PC-3 (cell line): ENCODE measurements around the gene PACRG. TPM values are rescaled to one million over a fixed set of nuclear protein-coding genes. Genes with fewer than 3 reads are reported as not detected.

Experiments used
- ATAC-seq: fragments of 200-7000 bp; cut with Tn5 transposase; 2 replicates; pipeline ENCODE4 v1.9.1; 2020; ENCODE audit warnings: mild to moderate bottlenecking, moderate library complexity
- BruUV-seq: library from RNA; stranded (reverse); fragments of 400-500 nt; replicated peaks from 2 replicates; lab custom pipeline; 2021; lab: Mats Ljungman, UMichigan
- CTCF ChIA-PET: fragments of 300-600 bp; sonication (Branson Sonifier 250); formaldehyde crosslinking; loops from one replicate; lab custom pipeline; 2022; ENCODE audit warnings: antibody characterized with exemption; lab: Charles Lee
- POLR2A ChIA-PET: fragments of 300-600 bp; sonication (Branson Sonifier 250); formaldehyde crosslinking; loops from one replicate; lab custom pipeline; 2022; ENCODE audit warnings: antibody characterized with exemption; ENCODE audit not compliant: unreplicated experiment; lab: Charles Lee
- DNase-seq: peaks from one replicate; pipeline ENCODE4 v3.0.0-alpha.2; 2015
- H2AFZ ChIP-seq: fragments of 300-600 bp; sonication (generic); 2 replicates; pipeline ENCODE4 v1.6.0; 2016; ENCODE audit warnings: antibody characterized with exemption, low read length
- H3F3A ChIP-seq: fragments of 300-600 bp; sonication (generic); one replicate; pipeline ENCODE4 v1.6.0; 2017; ENCODE audit warnings: antibody characterized with exemption, low read length, control low read depth, mild to moderate bottlenecking; ENCODE audit not compliant: unreplicated experiment
- H3K27ac ChIP-seq: fragments of 300-600 bp; sonication (generic); 2 replicates; pipeline ENCODE4 v1.5.1; 2016; ENCODE audit warnings: mild to moderate bottlenecking, low read length
- H3K27me3 ChIP-seq: fragments of 300-600 bp; sonication (generic); 2 replicates; pipeline ENCODE4 v1.6.1; 2016; ENCODE audit warnings: low read length, mixed read lengths
- H3K36me3 ChIP-seq: fragments of 300-600 bp; sonication (generic); 2 replicates; pipeline ENCODE4 v1.6.1; 2016; ENCODE audit warnings: low read depth, mixed run types, low read length, mixed read lengths
- H3K4me1 ChIP-seq: fragments of 300-600 bp; sonication (generic); 2 replicates; pipeline ENCODE4 v1.5.1; 2016; ENCODE audit warnings: low read length; ENCODE audit not compliant: insufficient read depth
- H3K4me2 ChIP-seq: fragments of 300-600 bp; sonication (generic); 2 replicates; pipeline ENCODE4 v1.6.0; 2016; ENCODE audit warnings: low read length
- H3K4me3 ChIP-seq: fragments of 300-600 bp; sonication (generic); 2 replicates; pipeline ENCODE4 v1.5.1; 2016; ENCODE audit warnings: mild to moderate bottlenecking, low read length, mixed read lengths
- H3K79me2 ChIP-seq: fragments of 300-600 bp; sonication (generic); 2 replicates; pipeline ENCODE4 v1.6.1; 2017; ENCODE audit warnings: low read length, mixed read lengths
- H3K9ac ChIP-seq: fragments of 300-600 bp; sonication (generic); 2 replicates; pipeline ENCODE4 v1.6.0; 2016; ENCODE audit warnings: mild to moderate bottlenecking, low read length
- H3K9me2 ChIP-seq: fragments of 300-600 bp; sonication (generic); replicated peaks from 2 replicates; pipeline ENCODE4 v1.6.1; 2016; ENCODE audit warnings: mixed run types, low read length, mixed read lengths
- H3K9me3 ChIP-seq: fragments of 300-600 bp; sonication (generic); 2 replicates; pipeline ENCODE4 v1.6.1; 2016; ENCODE audit warnings: low read length, mixed read lengths
- H4K20me1 ChIP-seq: fragments of 300-600 bp; sonication (generic); 2 replicates; pipeline ENCODE4 v1.6.1; 2016; ENCODE audit warnings: low read length, mixed read lengths
- EZH2 ChIP-seq: fragments of 300-600 bp; sonication (generic); IDR thresholded peaks from one replicate; pipeline ENCODE4 v1.6.1; 2017; ENCODE audit warnings: antibody characterized with exemption, mild to moderate bottlenecking, low read length; ENCODE audit not compliant: unreplicated experiment
- EZH2phosphoT487 ChIP-seq: fragments of 300-600 bp; sonication (generic); IDR thresholded peaks from 2 replicates; pipeline ENCODE4 v1.6.1; 2018; ENCODE audit warnings: mild to moderate bottlenecking, antibody characterized with exemption, low read length, borderline replicate concordance
- intact Hi-C: fragments of 100-400 bp; cut with micrococcal nuclease; formaldehyde crosslinking; loops from 2 replicates; pipeline ENCODE4 v1.9.0; 2023
- total RNA-seq: library from RNA; depleted of rRNA; stranded (reverse); fragments of >200 nt; gene quantifications from 2 replicates; pipeline ENCODE4 v1.2.3, GENCODE V29; 2014
- TF ChIP-seq, protein P1 (sequence below): fragments of 300-600 bp; sonication (generic); conservative IDR thresholded peaks from 2 replicates; pipeline ENCODE4 v1.5.1; 2017; ENCODE audit warnings: antibody characterized with exemption, low read depth, mild to moderate bottlenecking, low read length

The PACRG gene
- total RNA-seq, 1 experiment from 2014 or later = not detected

DNA sequence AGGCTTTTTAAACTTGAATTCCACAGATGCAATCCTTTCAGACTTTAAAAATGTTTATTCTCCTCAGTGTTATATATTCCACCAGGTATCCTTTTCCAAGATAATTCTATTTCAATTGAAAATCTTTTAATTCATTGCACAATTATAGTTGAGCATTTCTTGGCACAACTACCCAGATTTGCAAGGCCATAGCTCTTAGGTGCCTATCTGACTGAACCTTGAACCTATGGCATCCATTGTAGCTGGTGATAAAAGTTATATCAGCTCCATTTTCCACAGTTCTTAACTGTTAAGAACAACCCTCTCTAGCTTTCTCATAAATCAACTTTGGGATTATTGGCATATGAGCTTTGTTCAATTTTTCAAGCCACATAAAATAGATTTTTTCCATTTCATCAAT is 42.4 kb downstream of the PACRG start:
- H3F3A ChIP-seq = no peaks in the 10 kb centered on the region
- no peak overlapping the region for H3K27ac ChIP-seq
- H3K79me2 ChIP-seq = no peaks in the 10 kb centered on the region
- intact Hi-C loops = no loop called here
- DNase-seq (no peak), ATAC-seq (no peak)
- H3K4me1 ChIP-seq = no peaks in the 10 kb centered on the region
- H3K36me3 ChIP-seq = no peaks in the 10 kb centered on the region
- ChIA-PET CTCF (no interaction called here), POLR2A (no interaction called here)
- no peaks in the 10 kb centered on the region for H3K9me2 ChIP-seq
- TF ChIP-seq EZH2 (no peak), EZH2phosphoT487 (no peak)
- TF ChIP-seq, protein P1, sequence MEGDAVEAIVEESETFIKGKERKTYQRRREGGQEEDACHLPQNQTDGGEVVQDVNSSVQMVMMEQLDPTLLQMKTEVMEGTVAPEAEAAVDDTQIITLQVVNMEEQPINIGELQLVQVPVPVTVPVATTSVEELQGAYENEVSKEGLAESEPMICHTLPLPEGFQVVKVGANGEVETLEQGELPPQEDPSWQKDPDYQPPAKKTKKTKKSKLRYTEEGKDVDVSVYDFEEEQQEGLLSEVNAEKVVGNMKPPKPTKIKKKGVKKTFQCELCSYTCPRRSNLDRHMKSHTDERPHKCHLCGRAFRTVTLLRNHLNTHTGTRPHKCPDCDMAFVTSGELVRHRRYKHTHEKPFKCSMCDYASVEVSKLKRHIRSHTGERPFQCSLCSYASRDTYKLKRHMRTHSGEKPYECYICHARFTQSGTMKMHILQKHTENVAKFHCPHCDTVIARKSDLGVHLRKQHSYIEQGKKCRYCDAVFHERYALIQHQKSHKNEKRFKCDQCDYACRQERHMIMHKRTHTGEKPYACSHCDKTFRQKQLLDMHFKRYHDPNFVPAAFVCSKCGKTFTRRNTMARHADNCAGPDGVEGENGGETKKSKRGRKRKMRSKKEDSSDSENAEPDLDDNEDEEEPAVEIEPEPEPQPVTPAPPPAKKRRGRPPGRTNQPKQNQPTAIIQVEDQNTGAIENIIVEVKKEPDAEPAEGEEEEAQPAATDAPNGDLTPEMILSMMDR = no peak
- no peak overlapping the region for H2AFZ ChIP-seq
- no peak overlapping the region for H3K4me3 ChIP-seq
- no TSS peak for BruUV-seq
- H3K9me3 ChIP-seq = no peaks in the 10 kb centered on the region
- H3K9ac ChIP-seq = no peak overlapping the region
- no peaks in the 10 kb centered on the region for H4K20me1 ChIP-seq
- no peak overlapping the region for H3K4me2 ChIP-seq
- no peaks in the 10 kb centered on the region for H3K27me3 ChIP-seq

DNA sequence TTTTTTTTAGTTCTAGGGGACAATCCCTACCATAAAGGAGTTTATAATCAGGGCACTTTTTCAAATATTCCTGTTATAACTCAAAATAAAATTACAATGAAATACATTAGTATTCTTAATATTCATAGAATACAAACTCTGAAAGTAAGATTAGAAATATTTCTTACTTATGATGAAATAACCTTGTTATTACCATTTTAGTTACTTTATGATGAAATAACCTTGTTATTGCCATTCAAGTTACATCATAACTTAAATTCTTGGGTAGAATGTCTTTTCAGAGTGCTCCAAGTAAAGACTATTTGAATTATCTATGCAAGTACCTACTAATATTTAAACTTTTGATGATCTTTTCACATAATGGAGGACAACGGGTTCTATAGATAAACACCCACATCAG is 43.2 kb downstream of the PACRG start:
- H3K27me3 ChIP-seq = no peaks in the 10 kb centered on the region
- no peaks in the 10 kb centered on the region for H4K20me1 ChIP-seq
- intact Hi-C loops = no loop called here
- no peak overlapping the region for H3K9ac ChIP-seq
- TF ChIP-seq EZH2phosphoT487 (no peak), EZH2 (no peak)
- TF ChIP-seq, protein P1 = no peak
- BruUV-seq = no TSS peak
- H3K27ac ChIP-seq = no peak overlapping the region
- H3K4me1 ChIP-seq = no peaks in the 10 kb centered on the region
- DNase-seq (no peak), ATAC-seq (no peak)
- H3F3A ChIP-seq = no peaks in the 10 kb centered on the region
- ChIA-PET POLR2A (no interaction called here), CTCF (no interaction called here)
- H3K4me3 ChIP-seq = no peak overlapping the region
- H3K4me2 ChIP-seq = no peak overlapping the region
- no peaks in the 10 kb centered on the region for H3K9me3 ChIP-seq
- no peaks in the 10 kb centered on the region for H3K36me3 ChIP-seq
- H3K79me2 ChIP-seq = no peaks in the 10 kb centered on the region
- no peak overlapping the region for H2AFZ ChIP-seq
- H3K9me2 ChIP-seq = no peaks in the 10 kb centered on the region

DNA sequence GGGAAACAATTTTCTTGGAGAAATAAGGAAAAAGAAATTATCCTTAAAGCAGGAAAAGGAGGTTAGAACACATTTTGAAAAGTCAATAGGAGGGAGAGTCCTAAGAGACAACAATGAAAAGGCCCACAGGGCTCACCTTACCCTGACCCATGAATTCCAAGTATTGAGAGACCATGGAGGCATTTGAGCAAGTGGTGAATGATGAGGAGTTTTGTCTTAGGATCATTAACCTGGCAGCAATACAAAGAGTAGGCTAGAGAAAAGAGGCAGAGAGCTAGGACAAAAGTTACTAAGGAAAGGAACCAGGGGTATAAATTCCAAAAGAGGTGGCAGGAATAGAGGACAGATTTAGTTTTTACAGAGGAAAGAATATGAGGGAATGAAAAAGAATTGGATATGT is 44.7 kb downstream of the PACRG start:
- no peak overlapping the region for H3K4me2 ChIP-seq
- BruUV-seq = no TSS peak
- no peaks in the 10 kb centered on the region for H4K20me1 ChIP-seq
- TF ChIP-seq EZH2 (no peak), EZH2phosphoT487 (no peak)
- TF ChIP-seq, protein P1 = no peak
- intact Hi-C loops = no loop called here
- H3F3A ChIP-seq = no peaks in the 10 kb centered on the region
- no peaks in the 10 kb centered on the region for H3K79me2 ChIP-seq
- POLR2A ChIA-PET = no interaction called here
- H3K4me1 ChIP-seq = no peaks in the 10 kb centered on the region
- no peak overlapping the region for H2AFZ ChIP-seq
- CTCF ChIA-PET = no interaction called here
- no peaks in the 10 kb centered on the region for H3K9me2 ChIP-seq
- no peak for ATAC-seq
- no peaks in the 10 kb centered on the region for H3K9me3 ChIP-seq
- H3K4me3 ChIP-seq = no peak overlapping the region
- no peaks in the 10 kb centered on the region for H3K27me3 ChIP-seq
- H3K9ac ChIP-seq = no peak overlapping the region
- no peaks in the 10 kb centered on the region for H3K36me3 ChIP-seq
- DNase-seq = no peak
- H3K27ac ChIP-seq = no peak overlapping the region
